HepG2 (cell line): Measurements from ENCODE around the gene GNAS. TPM values are rescaled to one million over a fixed set of nuclear protein-coding genes. Genes with fewer than 3 reads are reported as not detected.

ENCODE experiments used
- KAT8 ChIP-seq: IDR thresholded peaks from 2 replicates; pipeline ENCODE4 v1.6.1; 2016; ENCODE audit warnings: missing genetic modification reagents, missing compliant biosample characterization
- KDM2A ChIP-seq: sonication (generic); formaldehyde crosslinking; IDR thresholded peaks from 2 replicates; pipeline ENCODE4 v1.4.0; 2020; ENCODE audit warnings: low read depth, missing genetic modification reagents, borderline replicate concordance
- KMT2B ChIP-seq: IDR thresholded peaks from 2 replicates; pipeline ENCODE4 v1.6.1; 2016; ENCODE audit warnings: missing genetic modification reagents, missing compliant biosample characterization
- RELA ChIP-seq: sonication (generic); formaldehyde crosslinking; IDR thresholded peaks from 2 replicates; pipeline ENCODE4 v1.4.0; 2020; ENCODE audit warnings: missing genetic modification reagents
- RFX5 ChIP-seq: IDR thresholded peaks from 2 replicates; pipeline ENCODE4 v1.6.1; 2011; ENCODE audit warnings: low read depth, low read length, improper control_type of control experiment
- SAP130 ChIP-seq: IDR thresholded peaks from 2 replicates; pipeline ENCODE4 v1.6.1; 2016; ENCODE audit warnings: low read depth
- SMAD1 ChIP-seq: sonication (generic); formaldehyde crosslinking; IDR thresholded peaks from 2 replicates; pipeline ENCODE4 v1.4.0; 2020; ENCODE audit warnings: missing genetic modification reagents, low read depth, mild to moderate bottlenecking, borderline replicate concordance
- SP1 ChIP-seq, 2 experiments: fragments of 450-650 bp in 1 of 2; sonication (generic) in 1 of 2; formaldehyde crosslinking in 1 of 2; IDR thresholded peaks; 2 replicates each; pipeline versions ENCODE4 v1.4.0 to v1.6.1; 2016 to 2020; ENCODE audit warnings: missing genetic modification reagents in 1 of 2
- SP4 ChIP-seq: sonication (generic); formaldehyde crosslinking; IDR thresholded peaks from 2 replicates; pipeline ENCODE4 v1.8.1; 2023; ENCODE audit warnings: mild to moderate bottlenecking, missing genetic modification reagents
- TOPORS ChIP-seq: sonication (generic); formaldehyde crosslinking; IDR thresholded peaks from 2 replicates; pipeline ENCODE4 v1.8.0; 2023; ENCODE audit warnings: mild to moderate bottlenecking, missing genetic modification reagents
- ZBTB14 ChIP-seq: sonication (generic); formaldehyde crosslinking; IDR thresholded peaks from 2 replicates; pipeline ENCODE4 v1.4.0; 2020; ENCODE audit warnings: missing genetic modification reagents
- ZKSCAN5 ChIP-seq: sonication (generic); formaldehyde crosslinking; IDR thresholded peaks from 2 replicates; pipeline ENCODE4 v1.5.1; 2020; ENCODE audit warnings: mild to moderate bottlenecking, missing genetic modification reagents
- ZNF17 ChIP-seq: sonication (generic); formaldehyde crosslinking; IDR thresholded peaks from 2 replicates; pipeline ENCODE4 v1.5.0; 2020; ENCODE audit warnings: mild to moderate bottlenecking, missing genetic modification reagents
- ZNF501 ChIP-seq: sonication (generic); formaldehyde crosslinking; IDR thresholded peaks from 2 replicates; pipeline ENCODE4 v1.5.1; 2020; ENCODE audit warnings: mild to moderate bottlenecking, moderate library complexity, missing genetic modification reagents
- ZNF570 ChIP-seq: sonication (generic); formaldehyde crosslinking; IDR thresholded peaks from 2 replicates; pipeline ENCODE4 v1.4.0; 2020; ENCODE audit warnings: mild to moderate bottlenecking, missing genetic modification reagents, borderline replicate concordance
- ZNF746 ChIP-seq: sonication (generic); formaldehyde crosslinking; IDR thresholded peaks from 2 replicates; pipeline ENCODE4 v1.8.0; 2022; ENCODE audit warnings: mild to moderate bottlenecking, missing genetic modification reagents
- ZSCAN31 ChIP-seq: sonication (generic); formaldehyde crosslinking; IDR thresholded peaks from 2 replicates; pipeline ENCODE4 v1.5.0; 2020; ENCODE audit warnings: low read depth, mild to moderate bottlenecking, missing genetic modification reagents
- polyA plus RNA-seq, 8 experiments: library from polyadenylated mRNA; depleted of rRNA in 3 of 8; stranded (reverse) in 7 of 8; unstranded in 1 of 8; fragments of >200 nt; fragmentation: Illumina TruSeq in 4 of 8; extraction: Trizol in 4 of 8; gene quantifications; 2 replicates each; pipeline versions ENCODE4 v1.2.1 to v1.2.3, GENCODE V29; 2011 to 2016; ENCODE audit warnings: low read depth in 4 of 8, missing spikeins in 1 of 8, mixed read lengths in 1 of 8; ENCODE audit not compliant: insufficient read depth in 1 of 8
- total RNA-seq, 5 experiments: library from RNA; depleted of rRNA; stranded (reverse); fragments of >200 nt; fragmentation: Illumina TruSeq; extraction: Trizol; gene quantifications; 2 replicates each; pipeline ENCODE4 v1.2.3, GENCODE V29; 2016; ENCODE audit warnings: low read depth in 1 of 5
- TF ChIP-seq, protein P1 (sequence below): sonication (generic); formaldehyde crosslinking; IDR thresholded peaks from 2 replicates; pipeline ENCODE4 v1.4.0; 2020; ENCODE audit warnings: missing genetic modification reagents, borderline replicate concordance
- TF ChIP-seq, protein P2 (sequence below): sonication (generic); formaldehyde crosslinking; IDR thresholded peaks from 2 replicates; pipeline ENCODE4 v1.5.1; 2020; ENCODE audit warnings: mild to moderate bottlenecking, missing genetic modification reagents, moderate library complexity

The GNAS gene
- total and polyA plus RNA-seq, 2 of the 13 experiments (the other 11 are each of a cell fraction or from before 2014, with no cell fraction given), result 407 to 1,008 TPM

- TF ChIP-seq SAP130 (CRISPR knock-in tag) (peak; percentile 69; the same call in 1 of the 2 replicates), ZNF570 (CRISPR knock-in tag) (0 out of 2 replicates have a peak, but pooled peaks have one; percentile 53), SMAD1 (CRISPR knock-in tag) (0 out of 2 replicates have a peak, but pooled peaks have one; percentile 31), SP4 (CRISPR knock-in tag) (peak; percentile 24; the same call in 1 of the 2 replicates), TOPORS (peak; percentile 77), KMT2B (CRISPR knock-in tag) (0 out of 2 replicates have a peak, but pooled peaks have one; percentile 35), ZNF746 (CRISPR knock-in tag) (peak; percentile 82; the same call in 1 of the 2 replicates), KDM2A (CRISPR knock-in tag) (peak; percentile 56; the same call in 1 of the 2 replicates), ZKSCAN5 (CRISPR knock-in tag) (0 out of 2 replicates have a peak, but pooled peaks have one; percentile 49), KAT8 (CRISPR knock-in tag) (peak; percentile 53; the same call in 1 of the 2 replicates), RELA (0 out of 2 replicates have a peak, but pooled peaks have one; percentile 52), ZNF17 (CRISPR knock-in tag) (no peak), SP1 (IDR thresholded peaks at IDR 0.05) (no peak), SP1 (CRISPR knock-in tag; IDR thresholded peaks at IDR 0.05) (peak; percentile 60; the same call in 1 of the 2 replicates), ZSCAN31 (CRISPR knock-in tag) (0 out of 2 replicates have a peak, but pooled peaks have one; percentile 63), ZBTB14 (CRISPR knock-in tag) (peak; percentile 87), ZNF501 (CRISPR knock-in tag) (peak; percentile 57; the same call in 1 of the 2 replicates), RFX5 (peak; percentile 21; the same call in 1 of the 2 replicates)
- TF ChIP-seq, protein P1, sequence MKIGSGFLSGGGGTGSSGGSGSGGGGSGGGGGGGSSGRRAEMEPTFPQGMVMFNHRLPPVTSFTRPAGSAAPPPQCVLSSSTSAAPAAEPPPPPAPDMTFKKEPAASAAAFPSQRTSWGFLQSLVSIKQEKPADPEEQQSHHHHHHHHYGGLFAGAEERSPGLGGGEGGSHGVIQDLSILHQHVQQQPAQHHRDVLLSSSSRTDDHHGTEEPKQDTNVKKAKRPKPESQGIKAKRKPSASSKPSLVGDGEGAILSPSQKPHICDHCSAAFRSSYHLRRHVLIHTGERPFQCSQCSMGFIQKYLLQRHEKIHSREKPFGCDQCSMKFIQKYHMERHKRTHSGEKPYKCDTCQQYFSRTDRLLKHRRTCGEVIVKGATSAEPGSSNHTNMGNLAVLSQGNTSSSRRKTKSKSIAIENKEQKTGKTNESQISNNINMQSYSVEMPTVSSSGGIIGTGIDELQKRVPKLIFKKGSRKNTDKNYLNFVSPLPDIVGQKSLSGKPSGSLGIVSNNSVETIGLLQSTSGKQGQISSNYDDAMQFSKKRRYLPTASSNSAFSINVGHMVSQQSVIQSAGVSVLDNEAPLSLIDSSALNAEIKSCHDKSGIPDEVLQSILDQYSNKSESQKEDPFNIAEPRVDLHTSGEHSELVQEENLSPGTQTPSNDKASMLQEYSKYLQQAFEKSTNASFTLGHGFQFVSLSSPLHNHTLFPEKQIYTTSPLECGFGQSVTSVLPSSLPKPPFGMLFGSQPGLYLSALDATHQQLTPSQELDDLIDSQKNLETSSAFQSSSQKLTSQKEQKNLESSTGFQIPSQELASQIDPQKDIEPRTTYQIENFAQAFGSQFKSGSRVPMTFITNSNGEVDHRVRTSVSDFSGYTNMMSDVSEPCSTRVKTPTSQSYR, result peak; percentile 69; the same call in 1 of the 2 replicates
- TF ChIP-seq, protein P2, sequence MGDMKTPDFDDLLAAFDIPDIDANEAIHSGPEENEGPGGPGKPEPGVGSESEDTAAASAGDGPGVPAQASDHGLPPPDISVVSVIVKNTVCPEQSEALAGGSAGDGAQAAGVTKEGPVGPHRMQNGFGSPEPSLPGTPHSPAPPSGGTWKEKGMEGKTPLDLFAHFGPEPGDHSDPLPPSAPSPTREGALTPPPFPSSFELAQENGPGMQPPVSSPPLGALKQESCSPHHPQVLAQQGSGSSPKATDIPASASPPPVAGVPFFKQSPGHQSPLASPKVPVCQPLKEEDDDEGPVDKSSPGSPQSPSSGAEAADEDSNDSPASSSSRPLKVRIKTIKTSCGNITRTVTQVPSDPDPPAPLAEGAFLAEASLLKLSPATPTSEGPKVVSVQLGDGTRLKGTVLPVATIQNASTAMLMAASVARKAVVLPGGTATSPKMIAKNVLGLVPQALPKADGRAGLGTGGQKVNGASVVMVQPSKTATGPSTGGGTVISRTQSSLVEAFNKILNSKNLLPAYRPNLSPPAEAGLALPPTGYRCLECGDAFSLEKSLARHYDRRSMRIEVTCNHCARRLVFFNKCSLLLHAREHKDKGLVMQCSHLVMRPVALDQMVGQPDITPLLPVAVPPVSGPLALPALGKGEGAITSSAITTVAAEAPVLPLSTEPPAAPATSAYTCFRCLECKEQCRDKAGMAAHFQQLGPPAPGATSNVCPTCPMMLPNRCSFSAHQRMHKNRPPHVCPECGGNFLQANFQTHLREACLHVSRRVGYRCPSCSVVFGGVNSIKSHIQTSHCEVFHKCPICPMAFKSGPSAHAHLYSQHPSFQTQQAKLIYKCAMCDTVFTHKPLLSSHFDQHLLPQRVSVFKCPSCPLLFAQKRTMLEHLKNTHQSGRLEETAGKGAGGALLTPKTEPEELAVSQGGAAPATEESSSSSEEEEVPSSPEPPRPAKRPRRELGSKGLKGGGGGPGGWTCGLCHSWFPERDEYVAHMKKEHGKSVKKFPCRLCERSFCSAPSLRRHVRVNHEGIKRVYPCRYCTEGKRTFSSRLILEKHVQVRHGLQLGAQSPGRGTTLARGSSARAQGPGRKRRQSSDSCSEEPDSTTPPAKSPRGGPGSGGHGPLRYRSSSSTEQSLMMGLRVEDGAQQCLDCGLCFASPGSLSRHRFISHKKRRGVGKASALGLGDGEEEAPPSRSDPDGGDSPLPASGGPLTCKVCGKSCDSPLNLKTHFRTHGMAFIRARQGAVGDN, result peak; percentile 94
Observed at GRCh38 chr20:58890518-58891085, 38.1 kb downstream of the GNAS start (continued).
